WTC11 (cell line): Measurements from ENCODE around the gene RASGRF2. TPM values are rescaled to one million over a fixed set of nuclear protein-coding genes. Genes with fewer than 3 reads are reported as not detected.

ENCODE experiments used
- ATAC-seq: fragments of 200-7000 bp; cut with Tn5 transposase; 2 replicates; pipeline ENCODE4 v1.10.0; 2021; ENCODE audit warnings: mild to moderate bottlenecking, moderate library complexity
- Bru-seq: library from RNA; stranded (reverse); fragments of 400-500 nt; gene quantifications from one replicate; lab custom pipeline; 2021; lab: Mats Ljungman, UMichigan
- CTCF ChIA-PET: fragments of 300-600 bp; sonication (Branson Sonifier 250); formaldehyde crosslinking; loops from one replicate; lab custom pipeline; 2021; ENCODE audit warnings: antibody characterized with exemption; lab: Charles Lee
- POLR2A ChIA-PET: fragments of 350-600 bp; sonication (Branson Sonifier 250); formaldehyde crosslinking; loops from one replicate; lab custom pipeline; 2021; ENCODE audit warnings: antibody characterized with exemption; lab: Charles Lee
- DNase-seq: peaks from one replicate; pipeline ENCODE4 v3.0.0; 2021; ENCODE audit warnings: low spot score
- H3K27ac Mint-ChIP-seq: 2 replicates; pipeline ENCODE4 v1.8.0; 2021; ENCODE audit warnings: mixed read lengths
- H3K27me3 Mint-ChIP-seq: 2 replicates; pipeline ENCODE4 v1.8.0; 2021; ENCODE audit warnings: low read depth, mild to moderate bottlenecking, moderate library complexity, mixed read lengths
- H3K36me3 Mint-ChIP-seq: 2 replicates; pipeline ENCODE4 v1.8.0; 2021; ENCODE audit warnings: mixed read lengths
- H3K4me1 Mint-ChIP-seq: 2 replicates; pipeline ENCODE4 v1.8.0; 2022; ENCODE audit warnings: mixed read lengths
- H3K4me3 Mint-ChIP-seq: 2 replicates; pipeline ENCODE4 v1.8.0; 2021; ENCODE audit warnings: mild to moderate bottlenecking, moderate library complexity, mixed read lengths
- H3K9me3 Mint-ChIP-seq: 2 replicates; pipeline ENCODE4 v1.8.0; 2021; ENCODE audit warnings: mixed read lengths
- ARID4B ChIP-seq: sonication (generic); formaldehyde crosslinking; IDR thresholded peaks from 2 replicates; pipeline ENCODE4 v1.8.0; 2023; ENCODE audit warnings: missing genetic modification reagents, mild to moderate bottlenecking, borderline replicate concordance
- ATF6 ChIP-seq: sonication (generic); formaldehyde crosslinking; IDR thresholded peaks from 2 replicates; pipeline ENCODE4 v1.8.1; 2023; ENCODE audit warnings: mild to moderate bottlenecking, missing genetic modification reagents
- CTCF ChIP-seq: fragments of 200-600 bp; IDR thresholded peaks from 2 replicates; pipeline ENCODE4 v1.8.0; 2022; ENCODE audit warnings: antibody characterized with exemption
- E2F4 ChIP-seq: sonication (generic); formaldehyde crosslinking; IDR thresholded peaks from 2 replicates; pipeline ENCODE4 v1.8.1; 2022; ENCODE audit warnings: low read depth, mild to moderate bottlenecking, moderate library complexity, missing genetic modification reagents, borderline replicate concordance
- E2F5 ChIP-seq: sonication (generic); formaldehyde crosslinking; IDR thresholded peaks from 2 replicates; pipeline ENCODE4 v1.8.1; 2022; ENCODE audit warnings: mild to moderate bottlenecking, moderate library complexity, missing genetic modification reagents
- FOXK1 ChIP-seq: sonication (generic); formaldehyde crosslinking; IDR thresholded peaks from 2 replicates; pipeline ENCODE4 v1.8.0; 2022; ENCODE audit warnings: mild to moderate bottlenecking, moderate library complexity, missing genetic modification reagents
- FOXP1 ChIP-seq: sonication (generic); formaldehyde crosslinking; IDR thresholded peaks from 2 replicates; pipeline ENCODE4 v1.8.0; 2022; ENCODE audit warnings: missing genetic modification reagents, mild to moderate bottlenecking, moderate library complexity, borderline replicate concordance
- HMGXB4 ChIP-seq: sonication (generic); formaldehyde crosslinking; IDR thresholded peaks from 2 replicates; pipeline ENCODE4 v1.8.1; 2023; ENCODE audit warnings: mild to moderate bottlenecking, moderate library complexity, missing genetic modification reagents
- KAT7 ChIP-seq: sonication (generic); formaldehyde crosslinking; IDR thresholded peaks from 2 replicates; pipeline ENCODE4 v1.8.1; 2023; ENCODE audit warnings: missing genetic modification reagents, mild to moderate bottlenecking, borderline replicate concordance
- MAX ChIP-seq: sonication (generic); formaldehyde crosslinking; IDR thresholded peaks from 2 replicates; pipeline ENCODE4 v1.8.0; 2022; ENCODE audit warnings: mild to moderate bottlenecking, missing genetic modification reagents
- NFYB ChIP-seq: sonication (generic); formaldehyde crosslinking; conservative IDR thresholded peaks from 2 replicates; pipeline ENCODE4 v1.8.0; 2022; ENCODE audit warnings: low read depth, missing genetic modification reagents
- NR2C2 ChIP-seq: sonication (generic); formaldehyde crosslinking; IDR thresholded peaks from 2 replicates; pipeline ENCODE4 v1.8.0; 2022; ENCODE audit warnings: mild to moderate bottlenecking, missing genetic modification reagents
- NR3C1 ChIP-seq: sonication (generic); formaldehyde crosslinking; conservative IDR thresholded peaks from 2 replicates; pipeline ENCODE4 v1.8.1; 2023; ENCODE audit warnings: low read depth, mild to moderate bottlenecking, missing genetic modification reagents
- OVOL2 ChIP-seq: fragments of 250-450 bp; sonication (Bioruptor Pico); IDR thresholded peaks from 2 replicates; pipeline ENCODE4 v1.9.0; 2021; ENCODE audit warnings: mild to moderate bottlenecking, borderline replicate concordance
- RELA ChIP-seq: sonication (generic); formaldehyde crosslinking; IDR thresholded peaks from 2 replicates; pipeline ENCODE4 v1.8.1; 2022; ENCODE audit warnings: missing genetic modification reagents, mild to moderate bottlenecking, borderline replicate concordance
- SP1 ChIP-seq: sonication (generic); formaldehyde crosslinking; conservative IDR thresholded peaks from 2 replicates; pipeline ENCODE4 v1.8.1; 2022; ENCODE audit warnings: missing genetic modification reagents
- TCF7 ChIP-seq: sonication (generic); formaldehyde crosslinking; IDR thresholded peaks from 2 replicates; pipeline ENCODE4 v1.8.0; 2022; ENCODE audit warnings: mild to moderate bottlenecking, low read depth, missing genetic modification reagents, moderate library complexity
- TEAD1 ChIP-seq: sonication (generic); formaldehyde crosslinking; IDR thresholded peaks from 2 replicates; pipeline ENCODE4 v1.8.0; 2022; ENCODE audit warnings: mild to moderate bottlenecking, missing genetic modification reagents
- ZMAT4 ChIP-seq: fragments of 250-450 bp; sonication (Bioruptor Pico); IDR thresholded peaks from 2 replicates; pipeline ENCODE4 v1.9.0; 2021; ENCODE audit warnings: mild to moderate bottlenecking
- ZNF232 ChIP-seq: sonication (generic); formaldehyde crosslinking; IDR thresholded peaks from 2 replicates; pipeline ENCODE4 v1.8.0; 2022; ENCODE audit warnings: mild to moderate bottlenecking, missing genetic modification reagents
- ZNF317 ChIP-seq: sonication (generic); formaldehyde crosslinking; IDR thresholded peaks from 2 replicates; pipeline ENCODE4 v1.8.1; 2023; ENCODE audit warnings: low read depth, mild to moderate bottlenecking, moderate library complexity, missing genetic modification reagents, borderline replicate concordance
- ZNF396 ChIP-seq: fragments of 250-450 bp; sonication (Bioruptor Pico); IDR thresholded peaks from 2 replicates; pipeline ENCODE4 v1.8.0; 2021; ENCODE audit warnings: mild to moderate bottlenecking, moderate library complexity, borderline replicate concordance
- ZNF671 ChIP-seq: fragments of 250-450 bp; sonication (Bioruptor Pico); IDR thresholded peaks from 2 replicates; pipeline ENCODE4 v1.8.0; 2021; ENCODE audit warnings: mild to moderate bottlenecking
- long read RNA-seq, 3 experiments: library from RNA in 1 of 3; library from capped mRNA in 1 of 3; library from polyadenylated mRNA in 1 of 3; unstranded in 2 of 3; stranded (forward) in 1 of 3; transcript quantifications; one replicate each; pipeline ENCODE4 v2.0.0, GENCODE V29; 2021
- total RNA-seq: library from RNA; stranded (reverse); gene quantifications from 3 replicates; pipeline ENCODE4 v1.2.3, GENCODE V29; 2021

The RASGRF2 gene
- total RNA-seq: 13.9 to 17.6 TPM (median 14.8 TPM) in 3 replicates
- percentile 71 among the genes with signal in this experiment for Bru-seq, nascent RNA
- long read RNA-seq, experiment 1, full-length matches to known transcripts: 45 of 99 reads
- long read RNA-seq, experiment 1, partial matches to known transcripts: 15 of 99 reads
- long read RNA-seq, experiment 1, other reads (novel, unspliced or antisense): 39 of 99 reads
- long read RNA-seq, experiment 2, full-length matches to known transcripts: 3 of 15 reads
- long read RNA-seq, experiment 2, partial matches to known transcripts: 5 of 15 reads
- long read RNA-seq, experiment 2, other reads (novel, unspliced or antisense): 7 of 15 reads
- long read RNA-seq, experiment 3, partial matches to known transcripts: 1 of 3 reads
- long read RNA-seq, experiment 3, other reads (novel, unspliced or antisense): 2 of 3 reads

- CTCF ChIA-PET: interaction anchor here (0.6 kb wide), 1 partner anchor 140 kb away, joined by 3 read pairs; no protein-coding TSS in a partner anchor
- DNase-seq (peak; percentile 69), ATAC-seq (peak; percentile 35)
- Mint-ChIP-seq H3K9me3 (no peaks in the 10 kb centered on the region), H3K36me3 (no peaks in the 10 kb centered on the region), H3K4me1 (peaks cover 86% of the 10 kb centered on the region), H3K27me3 (peaks cover 25% of the 10 kb centered on the region), H3K27ac (peak within 1 kb of the TSS; percentile 54), H3K4me3 (peak within 1 kb of the TSS; percentile 84)
- POLR2A ChIA-PET: no interaction called here
- 0 out of 2 replicates have a peak, but pooled peaks have one; percentile 10 for TF ChIP-seq ARID4B (CRISPR knock-in tag)
- TF ChIP-seq KAT7: no peak
- no peak for TF ChIP-seq E2F5
- no peak for TF ChIP-seq TCF7 (CRISPR knock-in tag)
- no peak for TF ChIP-seq ZNF396 (CRISPR knock-in tag)
- no peak for TF ChIP-seq HMGXB4 (CRISPR knock-in tag)
- TF ChIP-seq ATF6 (CRISPR knock-in tag): no peak
- TF ChIP-seq CTCF: no peak
- TF ChIP-seq ZNF671 (CRISPR knock-in tag): no peak
- TF ChIP-seq FOXK1 (CRISPR knock-in tag): no peak
- TF ChIP-seq NR2C2 (CRISPR knock-in tag): no peak
- no peak for TF ChIP-seq OVOL2 (CRISPR knock-in tag)
- no peak for TF ChIP-seq NFYB
- TF ChIP-seq TEAD1: peak; percentile 52; the same call in 1 of the 2 replicates
- no peak for TF ChIP-seq ZMAT4
- no peak for TF ChIP-seq NR3C1 (CRISPR knock-in tag)
- TF ChIP-seq E2F4 (CRISPR knock-in tag): no peak
- TF ChIP-seq ZNF317 (CRISPR knock-in tag): no peak
- no peak for TF ChIP-seq ZNF232 (CRISPR knock-in tag)
- TF ChIP-seq RELA (CRISPR knock-in tag): no peak
- TF ChIP-seq MAX: no peak
- TF ChIP-seq FOXP1 (CRISPR knock-in tag): 0 out of 2 replicates have a peak, but pooled peaks have one; percentile 10
- TF ChIP-seq SP1 (CRISPR knock-in tag): 0 out of 2 replicates have a peak, but pooled peaks have one; percentile 29
These were observed at the start of gene RASGRF2 for GRCh38 chr5:80959768-80960442. Gene RASGRF2, plus strand, starts transcription at chr5:80960363. Its CDS starts 376 bp downstream, at chr5:80960739.
